HG03520 (cell line): ENCODE measurements around the gene DCDC2C.

Source experiments
- ATAC-seq: cut with Tn5 transposase; IDR thresholded peaks from one replicate; pipeline ENCODE4 v1.9.1; 2021; ENCODE audit warnings: mild to moderate bottlenecking, moderate library complexity; ENCODE audit not compliant: unreplicated experiment

Gene DCDC2C

GRCh38 chr2:3876221-3876620 lies 172.8 kb downstream of the DCDC2C start:
- ATAC-seq = no peak

- no peak for ATAC-seq
Observed at GRCh38 chr2:3876685-3877084, 173.3 kb downstream of the DCDC2C start.

GRCh38 chr2:3885629-3886628 lies 182.6 kb downstream of the DCDC2C start:
- ATAC-seq = no peak

GRCh38 chr2:3895021-3895420 lies 191.6 kb downstream of the DCDC2C start:
- no peak for ATAC-seq
